ENCODE results near the gene P2RY6.
"Not testable (repeated sequence)": the region's sequence is repeated elsewhere in the genome, so short reads cannot be mapped to it uniquely, and the experiment has no call there.

Gene P2RY6

GRCh38 chr11:73271478-73271865, 666 bp upstream of the P2RY6 start:
- DNase-seq; in situ Hi-C loops (cut with MboI; ENCODE audit: low pct_unique_long_range_greater_than_20kb, low sequenced_read_pairs): not testable (repeated sequence)

DNA sequence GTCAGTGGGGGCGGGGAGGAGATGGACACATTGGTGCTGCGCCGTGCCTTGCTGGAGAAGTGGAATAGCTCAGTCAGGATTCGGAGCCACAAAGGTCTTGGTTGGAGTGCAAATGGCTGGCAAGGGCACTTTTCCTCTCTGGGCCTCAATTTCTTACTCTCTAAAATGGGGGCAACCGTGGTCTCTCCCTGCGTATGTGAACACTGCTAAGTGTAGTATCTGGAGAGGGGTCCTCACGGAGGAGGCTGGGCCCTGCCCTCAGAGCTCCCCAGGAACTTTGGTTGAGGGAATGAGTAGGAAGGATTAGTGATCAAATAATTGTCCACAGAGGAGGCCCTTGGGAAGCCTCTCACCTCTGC, 521 bp downstream of the P2RY6 start:
- in situ Hi-C loops (cut with MboI; ENCODE audit: low pct_unique_long_range_greater_than_20kb, low sequenced_read_pairs), result no loop called here

DNA sequence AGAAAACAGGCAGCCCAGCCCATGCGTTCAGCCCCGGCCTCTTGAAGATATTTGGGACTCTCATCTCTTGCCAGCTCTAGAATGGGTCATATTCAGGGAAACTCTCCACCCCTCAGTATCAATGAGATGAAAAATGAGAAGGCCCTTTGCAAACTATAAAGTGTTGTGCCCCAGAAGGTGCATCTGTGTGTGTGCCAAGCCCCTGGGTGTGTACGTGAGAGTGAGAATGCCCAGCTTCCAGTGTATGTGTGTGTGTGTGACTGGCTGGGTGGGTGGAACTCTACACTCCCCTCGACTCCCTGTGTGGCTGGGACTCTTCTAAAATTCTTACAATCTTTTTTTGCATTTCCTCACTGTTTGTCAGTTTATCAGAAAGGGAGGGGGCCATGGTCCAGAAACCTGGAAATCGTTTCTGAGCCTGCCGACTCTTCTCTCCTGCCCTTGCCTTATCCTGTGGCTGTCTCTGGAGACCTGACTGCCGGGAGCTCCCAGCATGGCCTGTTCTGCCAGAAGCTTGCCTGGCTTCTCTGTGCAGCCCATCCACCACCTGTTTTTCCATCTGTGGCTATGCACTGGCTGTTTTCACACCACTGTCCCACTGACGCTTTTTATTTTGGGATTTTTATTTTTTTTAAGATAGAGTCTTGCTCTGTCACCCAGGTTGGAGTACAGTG, 1.2 kb downstream of the P2RY6 start:
- in situ Hi-C loops (cut with MboI; ENCODE audit: low pct_unique_long_range_greater_than_20kb, low sequenced_read_pairs), result no loop called here
- DNase-seq, result no peak

More for the DNA sequence above, 521 bp downstream of the P2RY6 start:
- DNase-seq, result no peak

GRCh38 chr11:73274191-73274590, 2.1 kb downstream of the P2RY6 start:
- DNase-seq; in situ Hi-C loops (cut with MboI; ENCODE audit: low pct_unique_long_range_greater_than_20kb, low sequenced_read_pairs): not testable (repeated sequence)

- DNase-seq, result no peak
- in situ Hi-C loops (cut with MboI; ENCODE audit: low pct_unique_long_range_greater_than_20kb, low sequenced_read_pairs), result no loop called here
Measured at GRCh38 chr11:73274722-73275380, 2.7 kb downstream of the P2RY6 start.

GRCh38 chr11:73275381-73275750, 3.2 kb downstream of the P2RY6 start:
- no peak for DNase-seq
- in situ Hi-C loops (cut with MboI; ENCODE audit: low pct_unique_long_range_greater_than_20kb, low sequenced_read_pairs), result no loop called here

DNA sequence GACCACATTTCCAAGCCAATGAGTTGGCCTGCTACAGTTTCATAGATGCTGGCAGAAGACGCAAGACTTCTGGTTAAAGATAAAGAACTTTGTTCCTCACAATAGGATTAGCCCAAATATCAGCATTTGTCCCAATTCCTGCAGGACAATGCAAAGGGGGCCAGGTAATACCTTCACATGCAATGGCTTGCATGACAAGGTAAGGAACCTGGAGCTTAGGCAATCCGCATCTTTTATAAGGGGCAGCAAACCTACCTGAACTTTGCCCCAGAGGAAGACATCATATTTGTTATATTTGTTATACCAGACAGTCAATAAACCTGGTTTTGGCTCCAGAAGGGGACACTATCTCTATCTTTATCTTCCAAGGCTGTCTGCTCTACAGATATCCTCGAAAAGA, 5.3 kb downstream of the P2RY6 start:
- in situ Hi-C loops (cut with MboI; ENCODE audit: low pct_unique_long_range_greater_than_20kb, low sequenced_read_pairs), result no loop called here
- no peak for DNase-seq

DNA sequence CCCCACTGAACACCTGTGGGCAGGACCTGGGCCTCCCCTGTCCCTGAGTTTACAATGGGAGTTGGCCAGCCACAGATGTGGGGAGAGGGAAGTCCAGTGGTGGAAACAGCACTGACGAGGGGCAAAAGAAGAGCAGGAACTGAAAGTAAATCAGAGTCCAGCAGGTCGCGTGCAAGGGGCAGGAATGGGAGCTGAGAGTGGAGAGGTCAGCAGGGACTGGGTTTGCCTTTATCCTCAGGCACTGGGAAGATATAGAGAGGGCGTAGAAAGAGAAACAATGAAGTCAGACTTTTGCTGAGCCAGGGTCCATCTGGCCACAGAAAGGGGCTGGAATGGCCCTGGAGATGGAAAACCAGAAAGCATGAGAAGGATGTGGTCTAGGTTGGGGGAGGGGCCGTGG, 8.5 kb downstream of the P2RY6 start:
- in situ Hi-C loops (cut with MboI; ENCODE audit: low pct_unique_long_range_greater_than_20kb, low sequenced_read_pairs), result no loop called here
- no peak for DNase-seq

GRCh38 chr11:73281201-73281741, 9.1 kb downstream of the P2RY6 start:
- in situ Hi-C loops (cut with MboI; ENCODE audit: low pct_unique_long_range_greater_than_20kb, low sequenced_read_pairs), result no loop called here

DNA sequence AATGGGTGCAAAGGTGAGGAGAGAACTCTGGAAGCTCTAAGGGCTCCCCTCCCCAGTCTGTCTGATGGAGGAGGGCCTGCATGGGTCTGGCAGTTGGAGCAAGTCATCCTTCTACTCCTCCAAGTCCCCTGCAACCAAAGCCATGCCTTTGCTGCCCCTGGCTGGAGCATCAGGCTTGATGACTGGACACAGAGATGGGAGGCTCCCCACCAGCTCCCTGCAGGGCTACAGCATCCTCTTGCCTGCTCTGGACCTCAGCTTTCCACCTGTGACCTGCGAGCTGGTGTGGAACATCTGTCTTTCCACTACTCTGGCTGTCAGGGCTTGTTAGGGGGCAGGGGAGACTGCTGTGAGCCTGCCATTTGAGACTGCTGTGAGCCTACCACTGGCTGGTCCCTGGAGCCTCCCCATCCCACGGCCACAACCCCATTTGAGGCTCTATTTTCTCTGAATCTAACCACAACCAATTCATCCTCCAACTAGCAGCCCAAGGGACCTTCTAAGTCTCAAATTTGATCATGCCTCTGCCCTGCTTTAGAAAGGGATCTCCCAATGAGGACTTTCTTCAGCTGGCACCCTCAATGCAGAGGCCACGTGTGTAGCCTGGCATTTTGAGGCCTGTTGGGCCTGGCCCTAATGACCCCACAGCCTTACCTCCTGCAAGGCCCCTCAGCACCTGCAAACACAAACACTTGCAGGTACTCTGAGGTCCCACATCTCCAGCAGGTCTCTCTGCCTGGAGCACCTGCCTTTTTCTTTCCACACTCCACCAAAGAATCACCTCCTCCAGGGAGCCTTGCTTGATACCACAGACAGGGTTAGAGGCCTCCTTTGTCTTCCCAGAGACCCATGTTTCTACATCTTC, 9.9 kb downstream of the P2RY6 start:
- in situ Hi-C loops (cut with MboI; ENCODE audit: low pct_unique_long_range_greater_than_20kb, low sequenced_read_pairs), result no loop called here
- DNase-seq, result no peak

More at GRCh38 chr11:73281201-73281741, 9.1 kb downstream of the P2RY6 start:
- no peak for DNase-seq

DNA sequence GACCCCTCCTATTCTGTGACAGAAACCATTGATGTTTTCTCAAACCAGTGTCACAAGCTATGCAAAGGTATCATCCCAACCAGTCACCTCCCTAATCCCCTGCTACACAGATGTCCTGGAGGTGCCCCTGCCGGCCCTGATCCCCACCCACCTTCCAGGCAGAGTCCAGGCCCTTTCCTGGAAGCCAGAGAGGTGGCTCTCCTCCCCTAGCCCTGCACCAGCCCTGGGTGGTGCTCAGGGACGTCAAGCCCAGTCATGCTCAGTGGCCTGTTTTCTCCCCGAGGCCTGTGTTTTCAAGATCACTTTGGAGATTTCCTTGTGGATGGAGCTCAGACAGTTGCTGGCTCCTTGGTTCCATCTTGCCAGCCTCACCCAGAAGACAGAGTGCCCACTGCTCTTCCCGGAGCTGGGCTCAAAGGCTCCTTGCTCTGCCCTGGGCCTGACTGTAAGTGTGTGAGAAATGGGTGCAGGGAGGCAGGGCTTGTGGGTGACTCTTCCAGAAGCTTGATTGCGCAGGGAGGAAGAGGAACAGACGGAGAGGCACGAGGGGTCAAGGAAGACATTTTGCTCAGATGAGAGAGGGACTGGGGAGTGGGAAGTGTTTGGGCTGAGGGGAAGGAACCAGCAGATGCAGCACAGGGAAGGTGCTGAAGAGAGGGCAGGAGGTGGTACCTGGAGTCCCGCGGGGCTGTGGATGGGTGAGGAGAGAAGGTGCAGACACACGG, 11.3 kb downstream of the P2RY6 start:
- no peak for DNase-seq
- in situ Hi-C loops (cut with MboI; ENCODE audit: low pct_unique_long_range_greater_than_20kb, low sequenced_read_pairs), result no loop called here

GRCh38 chr11:73284106-73284505, 12.0 kb downstream of the P2RY6 start:
- in situ Hi-C loops (cut with MboI; ENCODE audit: low pct_unique_long_range_greater_than_20kb, low sequenced_read_pairs), result no loop called here
- DNase-seq, result no peak

- DNase-seq, result no peak
- in situ Hi-C loops (cut with MboI; ENCODE audit: low pct_unique_long_range_greater_than_20kb, low sequenced_read_pairs), result no loop called here
Measured at GRCh38 chr11:73285721-73286120, 13.6 kb downstream of the P2RY6 start.

DNA sequence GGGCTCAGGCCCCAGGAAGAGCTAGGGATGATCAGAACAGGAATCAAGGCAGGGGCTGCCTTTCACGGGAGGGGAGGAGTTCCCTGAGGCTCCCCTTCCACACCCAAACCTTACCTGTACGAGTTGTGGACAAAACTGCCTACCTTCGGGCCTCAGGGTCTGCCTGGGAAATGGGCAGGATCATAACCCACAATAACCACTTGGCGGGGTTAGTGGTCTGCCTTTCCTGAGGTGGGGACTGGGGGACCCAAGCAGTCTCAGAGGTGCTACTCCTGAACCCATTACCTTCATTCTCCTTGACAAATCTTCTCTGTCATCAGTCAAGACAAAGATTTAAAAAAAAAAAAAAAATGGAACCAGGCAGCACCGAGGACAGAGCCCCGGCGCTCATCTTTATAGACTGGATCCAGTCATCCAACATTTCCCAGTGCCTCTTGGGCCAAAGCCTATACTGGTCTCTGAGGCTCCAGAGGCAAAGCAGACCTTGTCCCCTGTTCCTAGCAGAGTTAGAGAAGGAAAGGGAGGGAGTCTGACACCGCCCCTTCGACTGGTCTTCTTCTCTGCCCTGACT, 14.2 kb downstream of the P2RY6 start:
- in situ Hi-C loops (cut with MboI; ENCODE audit: low pct_unique_long_range_greater_than_20kb, low sequenced_read_pairs), result no loop called here
- DNase-seq, result no peak

- no peak for DNase-seq
- in situ Hi-C loops (cut with MboI; ENCODE audit: low pct_unique_long_range_greater_than_20kb, low sequenced_read_pairs), result no loop called here
Measured at GRCh38 chr11:73287400-73288101, 15.4 kb downstream of the P2RY6 start.

- peak; percentile 75 for DNase-seq
- in situ Hi-C loops (cut with MboI; ENCODE audit: low pct_unique_long_range_greater_than_20kb, low sequenced_read_pairs), result no loop called here
Measured at GRCh38 chr11:73288192-73288872, 16.2 kb downstream of the P2RY6 start.

GRCh38 chr11:73288873-73289707, 17.0 kb downstream of the P2RY6 start:
- DNase-seq, result peak; percentile 78
- in situ Hi-C loops (cut with MboI; ENCODE audit: low pct_unique_long_range_greater_than_20kb, low sequenced_read_pairs), result no loop called here
